D341Med (cell line): ENCODE data around the gene BUD23.
"Not testable (repeated sequence)": the region's sequence is repeated elsewhere in the genome, so short reads cannot be mapped to it uniquely, and the experiment has no call there.

Experiments
- DNase-seq: peaks from one replicate; pipeline ENCODE4 v3.0.0; 2012; ENCODE audit warnings: low spot score

The BUD23 gene

GRCh38 chr7:73668103-73668885, 15.1 kb upstream of the BUD23 start:
- peak; percentile 81 for DNase-seq

GRCh38 chr7:73668886-73669230, 14.5 kb upstream of the BUD23 start:
- DNase-seq = no peak

- no peak for DNase-seq
These were observed 14.1 kb upstream of the BUD23 start for GRCh38 chr7:73669288-73669701.

- no peak for DNase-seq
These were observed 13.5 kb upstream of the BUD23 start for GRCh38 chr7:73669858-73670385.

GRCh38 chr7:73671322-73671661, 12.1 kb upstream of the BUD23 start:
- DNase-seq = no peak

- DNase-seq = no peak
These were observed 11.4 kb upstream of the BUD23 start for GRCh38 chr7:73671857-73672445.

GRCh38 chr7:73674468-73675124, 8.8 kb upstream of the BUD23 start:
- no peak for DNase-seq

GRCh38 chr7:73676062-73676461, 7.3 kb upstream of the BUD23 start:
- DNase-seq = not testable (repeated sequence)

- DNase-seq = no peak
These were observed 4.5 kb upstream of the BUD23 start for GRCh38 chr7:73678862-73679261.

GRCh38 chr7:73679709-73680108, 3.7 kb upstream of the BUD23 start:
- DNase-seq = no peak

GRCh38 chr7:73680501-73680900, 2.9 kb upstream of the BUD23 start:
- DNase-seq = no peak

GRCh38 chr7:73681031-73681430, 2.4 kb upstream of the BUD23 start:
- DNase-seq = no peak

- DNase-seq = no peak
These were observed 697 bp upstream of the BUD23 start for GRCh38 chr7:73682745-73683055.

GRCh38 chr7:73683788-73684693, 644 bp downstream of the BUD23 start:
- DNase-seq = no peak

- DNase-seq = no peak
These were observed 1.9 kb downstream of the BUD23 start for GRCh38 chr7:73685311-73685710.

GRCh38 chr7:73688288-73688687, 4.9 kb downstream of the BUD23 start:
- no peak for DNase-seq

GRCh38 chr7:73690646-73691045, 7.2 kb downstream of the BUD23 start:
- DNase-seq = no peak

GRCh38 chr7:73696372-73696771, 13.0 kb downstream of the BUD23 start:
- no peak for DNase-seq

GRCh38 chr7:73698410-73698809, 15.0 kb downstream of the BUD23 start:
- no peak for DNase-seq

- DNase-seq = no peak
These were observed 16.1 kb downstream of the BUD23 start for GRCh38 chr7:73699370-73700068.

- no peak for DNase-seq
These were observed 16.6 kb downstream of the BUD23 start for GRCh38 chr7:73700069-73700423.

GRCh38 chr7:73700581-73701134, 17.3 kb downstream of the BUD23 start:
- no peak for DNase-seq
